ENCODE data around the gene BRSK2.

BRSK2 gene

DNA sequence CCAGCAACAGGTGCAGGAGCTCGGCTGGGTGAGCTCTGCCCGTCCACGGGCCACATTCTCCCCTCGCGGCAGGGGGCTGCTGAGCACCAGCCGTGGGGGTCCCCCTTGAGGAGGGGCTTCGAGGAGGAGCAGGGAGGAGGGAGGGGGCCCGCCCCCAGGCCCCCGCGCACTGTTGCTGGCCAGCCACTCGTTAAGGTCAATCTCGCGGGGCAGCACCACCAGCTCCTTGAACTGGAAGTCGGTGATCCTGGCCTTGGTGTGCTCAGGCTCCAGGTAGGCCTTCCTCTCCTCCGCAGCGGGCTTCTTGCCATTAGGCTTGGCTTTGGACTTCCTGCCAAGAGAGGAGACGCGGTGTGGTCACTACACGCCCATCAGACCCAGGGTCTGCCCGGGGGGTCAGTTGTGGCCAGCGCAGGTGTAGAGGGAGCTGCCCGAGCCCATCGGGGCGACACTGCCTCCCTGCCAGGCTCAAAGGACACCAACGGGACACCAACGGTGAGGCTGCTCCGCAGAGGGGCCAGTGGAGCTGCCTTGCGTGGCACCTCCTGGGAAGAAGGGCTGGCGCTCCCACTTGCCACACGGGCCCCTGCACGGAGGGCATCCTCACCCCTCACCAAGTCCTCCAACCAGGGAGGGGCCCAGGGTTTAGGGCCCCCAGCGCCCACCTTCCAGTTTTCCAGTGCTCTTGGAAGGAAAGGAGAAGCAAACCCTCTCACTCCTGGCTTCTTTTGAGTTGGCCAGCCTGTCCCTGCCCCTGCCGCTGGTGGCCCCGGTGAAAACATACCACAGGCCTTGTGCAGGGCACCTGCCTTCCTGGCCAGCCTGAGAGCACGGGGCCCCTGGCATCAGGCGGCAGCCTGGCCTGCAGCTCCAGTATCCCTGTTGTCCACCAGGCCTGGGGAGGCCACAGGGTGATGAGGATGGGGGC is 91.1 kb downstream of the BRSK2 start:
- in situ Hi-C loops (cut with HindIII; ENCODE audit: low sequenced_read_pairs) = no loop called here
- DNase-seq (ENCODE audit: low read depth, low spot score) = no peak
- no peak overlapping the region for H3K4me3 ChIP-seq (ENCODE audit: low read depth, low read length)
- TF ChIP-seq, protein P1, sequence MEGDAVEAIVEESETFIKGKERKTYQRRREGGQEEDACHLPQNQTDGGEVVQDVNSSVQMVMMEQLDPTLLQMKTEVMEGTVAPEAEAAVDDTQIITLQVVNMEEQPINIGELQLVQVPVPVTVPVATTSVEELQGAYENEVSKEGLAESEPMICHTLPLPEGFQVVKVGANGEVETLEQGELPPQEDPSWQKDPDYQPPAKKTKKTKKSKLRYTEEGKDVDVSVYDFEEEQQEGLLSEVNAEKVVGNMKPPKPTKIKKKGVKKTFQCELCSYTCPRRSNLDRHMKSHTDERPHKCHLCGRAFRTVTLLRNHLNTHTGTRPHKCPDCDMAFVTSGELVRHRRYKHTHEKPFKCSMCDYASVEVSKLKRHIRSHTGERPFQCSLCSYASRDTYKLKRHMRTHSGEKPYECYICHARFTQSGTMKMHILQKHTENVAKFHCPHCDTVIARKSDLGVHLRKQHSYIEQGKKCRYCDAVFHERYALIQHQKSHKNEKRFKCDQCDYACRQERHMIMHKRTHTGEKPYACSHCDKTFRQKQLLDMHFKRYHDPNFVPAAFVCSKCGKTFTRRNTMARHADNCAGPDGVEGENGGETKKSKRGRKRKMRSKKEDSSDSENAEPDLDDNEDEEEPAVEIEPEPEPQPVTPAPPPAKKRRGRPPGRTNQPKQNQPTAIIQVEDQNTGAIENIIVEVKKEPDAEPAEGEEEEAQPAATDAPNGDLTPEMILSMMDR (IDR thresholded peaks at IDR 0.05; ENCODE audit: low read depth, low read length) = no peak

DNA sequence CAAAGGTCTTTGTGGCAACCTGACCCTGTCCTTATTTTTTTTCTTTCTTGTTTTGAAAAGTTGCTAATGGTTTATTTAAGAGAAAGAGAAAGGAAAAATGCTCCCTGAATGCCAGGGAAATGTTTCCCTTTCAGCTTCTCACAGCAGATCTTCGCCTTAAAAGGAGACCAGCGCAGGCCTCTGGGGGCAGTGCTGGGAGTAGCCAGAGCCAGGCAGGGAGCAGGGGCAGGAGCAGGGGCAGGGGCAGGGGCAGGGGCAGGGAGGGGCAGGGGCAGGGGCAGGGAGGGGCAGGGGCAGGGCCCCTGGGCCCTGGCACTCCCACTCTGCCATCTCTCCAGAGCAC is 91.7 kb downstream of the BRSK2 start:
- TF ChIP-seq, protein P1 (IDR thresholded peaks at IDR 0.05; ENCODE audit: low read depth, low read length) = no peak
- in situ Hi-C loops (cut with HindIII; ENCODE audit: low sequenced_read_pairs) = no loop called here
- H3K4me3 ChIP-seq (ENCODE audit: low read depth, low read length) = no peak overlapping the region
- no peak for DNase-seq (ENCODE audit: low read depth, low spot score)

DNA sequence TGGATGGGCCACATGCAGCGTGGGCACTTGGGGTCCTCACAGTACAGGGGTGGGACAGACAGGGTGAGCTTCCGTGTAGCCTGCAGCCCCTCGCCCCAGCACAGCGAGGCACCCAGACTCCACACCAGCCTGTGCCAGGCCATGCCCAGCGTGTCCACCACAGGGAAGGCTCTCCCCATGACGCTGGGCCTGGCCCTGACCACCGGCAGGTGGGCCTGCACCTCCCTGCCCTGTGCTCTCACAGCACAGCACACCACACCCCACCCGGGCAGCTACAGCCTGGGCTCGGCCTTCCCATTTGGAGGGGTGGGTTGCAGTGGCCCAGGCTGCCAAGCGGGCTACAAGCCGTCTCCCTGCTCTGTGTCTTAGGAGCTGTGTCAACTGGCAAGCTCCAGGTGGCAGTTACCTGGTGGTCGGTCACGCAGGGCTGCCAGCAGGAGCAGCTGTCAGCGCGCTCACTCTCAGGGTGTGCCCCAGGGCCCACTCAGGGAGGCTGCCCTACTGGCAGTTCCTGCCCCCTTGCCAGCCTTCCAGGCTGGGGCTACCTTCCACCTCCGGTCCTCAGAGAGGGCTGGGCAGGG is 92.2 kb downstream of the BRSK2 start:
- DNase-seq (ENCODE audit: low read depth, low spot score) = no peak
- in situ Hi-C loops (cut with HindIII; ENCODE audit: low sequenced_read_pairs) = no loop called here
- no peak overlapping the region for H3K4me3 ChIP-seq (ENCODE audit: low read depth, low read length)
- TF ChIP-seq, protein P1 (IDR thresholded peaks at IDR 0.05; ENCODE audit: low read depth, low read length) = no peak

DNA sequence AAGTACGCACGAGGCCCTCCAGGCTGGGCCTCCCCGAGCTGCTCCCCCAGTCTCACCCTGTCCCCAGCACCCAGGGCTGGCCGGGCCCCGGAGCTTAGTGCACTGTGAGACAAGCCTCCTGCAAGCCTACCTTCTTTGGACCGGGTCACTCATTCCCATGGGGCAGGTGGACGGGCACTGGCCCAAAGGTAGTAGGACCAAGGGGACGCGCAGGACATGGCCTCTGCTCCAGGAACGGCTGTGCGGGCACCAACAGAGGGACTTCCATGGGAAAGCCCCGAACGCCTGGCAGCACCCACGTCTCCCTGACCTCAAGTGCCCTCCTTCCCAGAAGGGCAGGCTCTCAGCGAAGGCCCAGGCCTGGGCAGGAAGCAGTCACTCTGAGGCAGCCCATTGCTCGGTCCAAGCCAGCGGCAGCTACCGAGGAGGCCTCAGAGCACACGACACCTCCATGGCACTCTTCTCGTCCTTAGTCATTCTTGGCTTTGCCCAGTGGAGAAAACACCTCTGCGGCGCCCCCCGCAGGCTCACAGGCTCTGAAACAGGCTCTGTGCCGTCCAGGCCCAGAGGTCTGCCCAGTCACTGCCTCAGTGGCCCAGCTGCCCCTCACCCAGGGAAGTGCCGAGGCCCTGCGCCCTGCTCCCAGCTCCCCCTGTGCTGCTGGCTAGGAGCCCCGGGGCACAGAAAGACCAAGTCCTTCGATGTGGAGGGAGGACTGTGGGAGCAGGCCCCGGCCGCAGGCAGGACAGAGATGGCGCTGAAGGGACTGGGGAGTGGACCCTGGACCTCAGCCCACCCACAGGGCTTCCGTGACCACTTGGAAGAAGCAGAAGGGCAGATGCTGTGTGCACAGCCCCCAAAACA is 93.1 kb downstream of the BRSK2 start:
- TF ChIP-seq, protein P1 (IDR thresholded peaks at IDR 0.05; ENCODE audit: low read depth, low read length) = no peak
- H3K4me3 ChIP-seq (ENCODE audit: low read depth, low read length) = no peak overlapping the region
- DNase-seq (ENCODE audit: low read depth, low spot score) = no peak
- in situ Hi-C loops (cut with HindIII; ENCODE audit: low sequenced_read_pairs) = no loop called here

DNA sequence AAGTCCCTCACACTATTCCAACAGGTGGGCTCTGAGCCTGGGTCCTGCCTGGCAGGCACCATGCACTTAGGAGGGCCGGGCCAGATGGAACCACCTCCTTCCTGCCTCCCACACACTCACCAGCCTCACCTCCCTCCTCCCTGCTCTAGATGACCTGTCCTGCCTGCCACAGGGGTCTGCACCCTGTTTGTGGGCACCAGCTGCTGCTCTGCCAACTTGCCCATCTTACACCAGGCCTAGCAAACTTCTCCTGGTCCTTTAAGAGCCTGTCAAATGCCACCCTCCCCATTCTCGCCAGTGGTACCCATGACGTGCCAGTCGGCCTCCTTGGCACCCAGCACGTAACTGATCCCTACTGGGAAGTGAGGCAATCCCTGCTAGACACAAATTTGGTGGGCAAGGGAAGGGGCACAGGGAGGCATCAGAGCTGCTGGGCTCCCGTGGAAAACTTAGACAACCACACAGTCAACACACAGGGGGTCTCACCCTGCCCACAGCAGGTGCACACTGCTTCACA is 93.8 kb downstream of the BRSK2 start:
- TF ChIP-seq, protein P1 (IDR thresholded peaks at IDR 0.05; ENCODE audit: low read depth, low read length) = no peak
- no peak overlapping the region for H3K4me3 ChIP-seq (ENCODE audit: low read depth, low read length)
- in situ Hi-C loops (cut with HindIII; ENCODE audit: low sequenced_read_pairs) = no loop called here
- DNase-seq (ENCODE audit: low read depth, low spot score) = no peak

DNA sequence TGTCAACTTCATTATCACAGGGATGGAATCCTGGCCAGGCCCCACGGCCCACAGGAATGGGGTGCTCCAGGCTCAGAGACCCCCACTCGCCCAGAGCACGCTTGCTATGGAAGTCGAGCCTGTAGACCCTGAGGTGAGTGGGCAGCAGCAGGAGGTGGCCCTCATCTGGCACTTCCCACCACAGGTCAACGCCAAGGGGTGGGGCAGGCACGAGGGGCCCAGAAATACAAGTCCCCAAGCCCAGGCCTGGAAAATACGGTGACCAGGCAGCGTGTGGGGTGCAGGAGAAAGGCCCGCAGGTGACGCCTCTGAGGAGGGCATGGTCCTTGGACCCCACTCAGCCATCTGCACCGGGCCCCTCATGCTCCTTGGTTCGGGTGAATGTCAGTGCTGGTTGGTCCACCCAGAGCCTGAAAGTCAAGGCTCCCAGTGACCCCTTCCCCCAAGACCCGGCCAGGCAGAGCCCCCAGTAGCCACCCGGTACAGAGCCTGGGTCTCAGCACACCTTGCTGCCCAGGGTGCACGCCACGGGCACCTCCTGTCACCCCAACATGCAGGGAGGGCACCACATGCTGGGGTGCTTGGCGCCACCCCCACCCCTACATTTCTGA is 94.4 kb downstream of the BRSK2 start:
- in situ Hi-C loops (cut with HindIII; ENCODE audit: low sequenced_read_pairs) = no loop called here
- DNase-seq (ENCODE audit: low read depth, low spot score) = no peak
- no peak overlapping the region for H3K4me3 ChIP-seq (ENCODE audit: low read depth, low read length)
- TF ChIP-seq, protein P1 (IDR thresholded peaks at IDR 0.05; ENCODE audit: low read depth, low read length) = no peak
